ENCODE measurements around the gene TSEN2. TPM values are rescaled to one million over a fixed set of nuclear protein-coding genes. Genes with fewer than 3 reads are reported as not detected.

The TSEN2 gene
- total RNA-seq, 4 donors from 2014 or later = 17.0 to 38.3 (median 21.9) TPM

GRCh38 chr3:12545473-12545791 lies 61.2 kb downstream of the TSEN2 start, which contains the start of gene MKRN2OS:
Gene MKRN2OS (minus strand): TSS chr3:12545499. CDS start chr3:12545464, 35 bp downstream.
- TF ChIP-seq CTCF (IDR thresholded peaks at IDR 0.05) = no peak
- ATAC-seq (ENCODE audit: low FRiP score) = no peak
- DNase-seq (ENCODE audit: low spot score) = no peak

GRCh38 chr3:12549971-12550760 lies 65.9 kb downstream of the TSEN2 start:
- no peak for ATAC-seq (ENCODE audit: low FRiP score)
- no peak for TF ChIP-seq CTCF (IDR thresholded peaks at IDR 0.05)
- DNase-seq (ENCODE audit: low spot score) = no peak

- ATAC-seq (ENCODE audit: low FRiP score) (no peak), DNase-seq (ENCODE audit: low spot score) (no peak)
- TF ChIP-seq CTCF (IDR thresholded peaks at IDR 0.05) = no peak
These were observed 69.7 kb downstream of the TSEN2 start for GRCh38 chr3:12553921-12554391.

- TF ChIP-seq CTCF (IDR thresholded peaks at IDR 0.05) = no peak
- DNase-seq (ENCODE audit: low spot score) = no peak
- peak; percentile 24 for ATAC-seq (ENCODE audit: low FRiP score)
These were observed 72.0 kb downstream of the TSEN2 start for GRCh38 chr3:12556314-12556689.

- peak; percentile 99 for ATAC-seq (ENCODE audit: low FRiP score)
- DNase-seq (ENCODE audit: low spot score) = peak; percentile 58
- no peak for TF ChIP-seq CTCF (IDR thresholded peaks at IDR 0.05)
These were observed 72.6 kb downstream of the TSEN2 start, which contains the start of gene MKRN2 for GRCh38 chr3:12556690-12557472. Gene MKRN2 (plus strand): TSS chr3:12557087. CDS start chr3:12557151, 64 bp downstream.

- ATAC-seq (ENCODE audit: low FRiP score) = no peak
- TF ChIP-seq CTCF (IDR thresholded peaks at IDR 0.05) = no peak
- no peak for DNase-seq (ENCODE audit: low spot score)
These were observed 73.3 kb downstream of the TSEN2 start for GRCh38 chr3:12557473-12558100.

Data from omental fat pad (tissue), 4 donors.